CD4-positive, alpha-beta T cell treated with Interleukin-2 at 100 ng/mL for 4 hours (primary cell): Measurements from ENCODE around the gene PRRT3.
"Not testable (repeated sequence)": the region's sequence is repeated elsewhere in the genome, so short reads cannot be mapped to it uniquely, and the experiment has no call there.

Experiments used
- DNase-seq: peaks from one replicate; pipeline ENCODE4 v3.0.0-alpha.2; 2020; ENCODE audit warnings: low spot score

The PRRT3 gene

GRCh38 chr3:9917820-9918219, 34.4 kb downstream of the PRRT3 start:
- DNase-seq: no peak

- DNase-seq: no peak
These were observed 35.2 kb downstream of the PRRT3 start, which contains the start of gene IL17RC for GRCh38 chr3:9916734-9917680. Gene IL17RC (plus strand): TSS chr3:9917098. CDS start chr3:9917316, 218 bp downstream.

- DNase-seq: no peak
These were observed 35.9 kb downstream of the PRRT3 start for GRCh38 chr3:9916346-9916733.

GRCh38 chr3:9915254-9916141, 36.7 kb downstream of the PRRT3 start:
- no peak for DNase-seq

GRCh38 chr3:9914559-9915253, 37.5 kb downstream of the PRRT3 start:
- no peak for DNase-seq

GRCh38 chr3:9914011-9914410, 38.2 kb downstream of the PRRT3 start:
- DNase-seq: no peak

- DNase-seq: no peak
These were observed 38.6 kb downstream of the PRRT3 start for GRCh38 chr3:9913601-9914000.

- DNase-seq: peak; percentile 65
These were observed 39.8 kb downstream of the PRRT3 start for GRCh38 chr3:9912294-9912935.

GRCh38 chr3:9911863-9912262, 40.3 kb downstream of the PRRT3 start:
- DNase-seq: no peak

- no peak for DNase-seq
These were observed 42.8 kb downstream of the PRRT3 start for GRCh38 chr3:9909221-9910013.

- DNase-seq: no peak
These were observed 43.9 kb downstream of the PRRT3 start for GRCh38 chr3:9908286-9908685.

GRCh38 chr3:9906480-9906879, 45.7 kb downstream of the PRRT3 start:
- no peak for DNase-seq

GRCh38 chr3:9903904-9904303, 48.3 kb downstream of the PRRT3 start:
- DNase-seq: no peak

- no peak for DNase-seq
These were observed 49.0 kb downstream of the PRRT3 start for GRCh38 chr3:9903238-9903624.

- no peak for DNase-seq
These were observed 49.6 kb downstream of the PRRT3 start, which contains the start of gene IL17RE for GRCh38 chr3:9902372-9903237. Gene IL17RE (plus strand): TSS chr3:9902848. CDS start chr3:9902933, 85 bp downstream.

GRCh38 chr3:9901967-9902366, 50.2 kb downstream of the PRRT3 start:
- DNase-seq: peak; percentile 31

- DNase-seq: not testable (repeated sequence)
These were observed 51.2 kb downstream of the PRRT3 start for GRCh38 chr3:9900965-9901415.

- no peak for DNase-seq
These were observed 52.9 kb downstream of the PRRT3 start for GRCh38 chr3:9899289-9899791.
